GM12878 (cell line): ENCODE results near the gene ALDH1A1. TPM values are rescaled to one million over a fixed set of nuclear protein-coding genes. Genes with fewer than 3 reads are reported as not detected.

Source experiments
- ATAC-seq: fragments of 200-7000 bp; cut with Tn5 transposase; 3 replicates; pipeline ENCODE4 v1.9.1; 2020; ENCODE audit warnings: mild to moderate bottlenecking, moderate library complexity
- BruUV-seq: library from RNA; stranded (reverse); fragments of 400-500 nt; replicated peaks from 2 replicates; lab custom pipeline; 2021; lab: Mats Ljungman, UMichigan
- CTCF ChIA-PET: fragments of 300-600 bp; sonication (Branson Sonifier 250); formaldehyde crosslinking; extraction: SDS; loops from one replicate; lab custom pipeline; 2021; ENCODE audit warnings: inconsistent platforms; lab: Yijun Ruan, JAX
- POLR2A ChIA-PET: fragments of 350-600 bp; formaldehyde crosslinking; extraction: SDS; loops from one replicate; lab custom pipeline; 2021; ENCODE audit warnings: inconsistent platforms; lab: Charles Lee
- RAD21 ChIA-PET: fragments of 300-600 bp; sonication (Branson Sonifier 250); formaldehyde crosslinking; loops from one replicate; lab custom pipeline; 2023; ENCODE audit warnings: antibody characterized with exemption; ENCODE audit not compliant: unreplicated experiment; lab: Charles Lee
- SMC1A ChIA-PET: fragments of 300-600 bp; sonication (Branson Sonifier 250); formaldehyde crosslinking; loops from one replicate; lab custom pipeline; 2023; ENCODE audit not compliant: unreplicated experiment, uncharacterized antibody; lab: Charles Lee
- DNase-seq: peaks from one replicate; pipeline ENCODE4 v3.0.0-alpha.2; 2011; ENCODE audit warnings: low read depth, low spot score
- FAIRE-seq: peaks from 3 replicates; lab custom pipeline; 2011; peaks lifted over from hg19 to GRCh38; lab: Jason Lieb, UNC
- H2AFZ ChIP-seq: 2 replicates; pipeline ENCODE4 v1.6.0; 2011; ENCODE audit warnings: low read depth, low read length, control low read depth; ENCODE audit not compliant: control insufficient read depth
- H3K27ac ChIP-seq: 2 replicates; pipeline ENCODE4 v1.5.1; 2011; ENCODE audit warnings: control low read depth; ENCODE audit not compliant: control insufficient read depth, insufficient read depth
- H3K27me3 ChIP-seq, 2 experiments: replicated peaks in 1 of 2; 2 replicates each; pipeline versions ENCODE4 v1.6.0 to v1.6.1; 2011; ENCODE audit warnings: low read length in 1 of 2; ENCODE audit not compliant: control insufficient read depth in 2 of 2, insufficient read depth in 2 of 2
- H3K36me3 ChIP-seq, 2 experiments: 2 replicates each; pipeline ENCODE4 v1.5.1; 2011; ENCODE audit warnings: low read length in 1 of 2; ENCODE audit not compliant: control insufficient read depth in 2 of 2, insufficient read depth in 2 of 2
- H3K4me1 ChIP-seq: 2 replicates; pipeline ENCODE4 v1.6.1; 2011; ENCODE audit warnings: mild to moderate bottlenecking, low read length, moderate library complexity, mixed read lengths; ENCODE audit not compliant: control insufficient read depth, insufficient read depth
- H3K4me2 ChIP-seq: 2 replicates; pipeline ENCODE4 v1.6.0; 2011; ENCODE audit warnings: control low read depth; ENCODE audit not compliant: control insufficient read depth, insufficient read depth
- H3K4me3 ChIP-seq: fragments of 200-600 bp; sonication (generic); 2 replicates; pipeline ENCODE4 v1.5.1; 2016
- H3K79me2 ChIP-seq: 2 replicates; pipeline ENCODE4 v1.6.0; 2011; ENCODE audit warnings: low read length; ENCODE audit not compliant: control insufficient read depth, insufficient read depth
- H3K9ac ChIP-seq: 2 replicates; pipeline ENCODE4 v1.8.0; 2011; ENCODE audit warnings: low read length, control low read depth, mixed read lengths; ENCODE audit not compliant: control insufficient read depth, insufficient read depth
- H3K9me3 ChIP-seq: replicated peaks from 3 replicates; pipeline ENCODE4 v1.5.1; 2011; ENCODE audit warnings: mild to moderate bottlenecking, low read length; ENCODE audit not compliant: control insufficient read depth, insufficient read depth
- H4K20me1 ChIP-seq: 2 replicates; pipeline ENCODE4 v1.6.0; 2011; ENCODE audit not compliant: control insufficient read depth, insufficient read depth
- CHD4 ChIP-seq: fragments of 200-600 bp; sonication (generic); IDR thresholded peaks from 2 replicates; pipeline ENCODE4 v1.6.1; 2016; ENCODE audit warnings: mild to moderate bottlenecking
- EED ChIP-seq: sonication (generic); IDR thresholded peaks from 2 replicates; pipeline ENCODE4 v1.6.1; 2016; ENCODE audit warnings: antibody characterized with exemption, low read depth
- HDAC6 ChIP-seq: fragments of 200-600 bp; sonication (generic); IDR thresholded peaks from one replicate; pipeline ENCODE4 v1.8.0; 2017; ENCODE audit warnings: antibody characterized with exemption; ENCODE audit not compliant: unreplicated experiment
- HDGF ChIP-seq: fragments of 450-650 bp; IDR thresholded peaks from 2 replicates; pipeline ENCODE4 v1.6.1; 2016; ENCODE audit warnings: antibody characterized with exemption
- IRF5 ChIP-seq: fragments of 450-650 bp; IDR thresholded peaks from 2 replicates; pipeline ENCODE4 v1.6.1; 2017; ENCODE audit warnings: borderline replicate concordance
- MTA3 ChIP-seq: IDR thresholded peaks from 2 replicates; pipeline ENCODE4 v1.6.1; 2012; ENCODE audit warnings: low read length, inconsistent platforms, borderline replicate concordance
- NR2F1 ChIP-seq: fragments of 450-650 bp; conservative IDR thresholded peaks from 2 replicates; pipeline ENCODE4 v1.6.1; 2017; ENCODE audit warnings: mild to moderate bottlenecking
- POLR2AphosphoS5 ChIP-seq: IDR thresholded peaks from 2 replicates; pipeline ENCODE4 v1.6.1; 2011; ENCODE audit warnings: mild to moderate bottlenecking, low read length, inconsistent platforms
- RB1 ChIP-seq: fragments of 450-650 bp; formaldehyde crosslinking; IDR thresholded peaks from 2 replicates; pipeline ENCODE4 v1.6.1; 2017; ENCODE audit warnings: mild to moderate bottlenecking, borderline replicate concordance
- SUZ12 ChIP-seq: fragments of 200-600 bp; sonication (generic); IDR thresholded peaks from one replicate; pipeline ENCODE4 v1.6.1; 2018; ENCODE audit warnings: antibody characterized with exemption, mild to moderate bottlenecking; ENCODE audit not compliant: unreplicated experiment
- TCF3 ChIP-seq: IDR thresholded peaks from 2 replicates; pipeline ENCODE4 v1.6.1; 2012; ENCODE audit warnings: low read depth, mild to moderate bottlenecking, low read length, borderline replicate concordance; ENCODE audit not compliant: insufficient read depth
- ZBTB33 ChIP-seq: fragments of 450-650 bp; IDR thresholded peaks from 2 replicates; pipeline ENCODE4 v1.6.1; 2017; ENCODE audit warnings: mild to moderate bottlenecking
- ZBTB4 ChIP-seq: fragments of 450-650 bp; formaldehyde crosslinking; IDR thresholded peaks from 2 replicates; pipeline ENCODE4 v1.4.0; 2022; ENCODE audit warnings: mild to moderate bottlenecking, moderate library complexity
- ZNF592 ChIP-seq: fragments of 450-650 bp; IDR thresholded peaks from 2 replicates; pipeline ENCODE4 v1.6.1; 2017; ENCODE audit warnings: mild to moderate bottlenecking, moderate library complexity
- whole genome bisulfite sequencing: methylation state at CpG from one replicate; pipeline ENCODE4 v1.1.6; 2016; ENCODE audit warnings: low lambda C conversion rate; ENCODE audit not compliant: insufficient replicate concordance, insufficient coverage; ENCODE audit errors: missing lambda C conversion rate; 5-methylcytosine and 5-hydroxymethylcytosine counted together
- in situ Hi-C: fragments of 300-500 bp; cut with MboI; formaldehyde crosslinking; loops from 9 replicates; pipeline ENCODE4 v1.14.3; 2018; ENCODE audit warnings: mixed read lengths
- intact Hi-C: fragments of 100-400 bp; cut with micrococcal nuclease; formaldehyde crosslinking; loops from one replicate; pipeline ENCODE4 v1.14.2; 2022; ENCODE audit not compliant: unreplicated experiment
- polyA plus RNA-seq, 11 experiments: library from polyadenylated mRNA; depleted of rRNA in 4 of 11; unstranded in 6 of 11; stranded (reverse) in 5 of 11; fragments of >200 nt; fragmentation: Nextera tagmentation in 4 of 11; fragmentation: Illumina TruSeq in 1 of 11; extraction: Ambion mirVana in 4 of 11; extraction: Trizol in 1 of 11; gene quantifications; 1 replicate in 1 of 11; 2 replicates in 10 of 11; pipeline versions ENCODE4 v1.2.1 to v1.2.3, GENCODE V29; 2011 to 2016; ENCODE audit warnings: inconsistent platforms in 2 of 11, missing spikeins in 2 of 11, low read depth in 1 of 11
- total RNA-seq, 4 experiments: library from RNA; depleted of rRNA in 3 of 4; stranded (reverse); fragments of >200 nt in 3 of 4; fragmentation: Illumina TruSeq in 1 of 4; extraction: Trizol in 1 of 4; gene quantifications; 2 replicates each; pipeline versions ENCODE4 v1.2.1 to v1.2.3, GENCODE V29; 2013 to 2021

The ALDH1A1 gene
- total and polyA plus RNA-seq, 10 of the 15 experiments (the other 5 are each of a cell fraction or from before 2014, with no cell fraction given): 0.03 to 0.54 TPM; not detected in 8

GRCh38 chr9:72919246-72919945, 33.5 kb downstream of the ALDH1A1 start:
- Histone ChIP-seq H2AFZ (no peak overlapping the region), H3K27ac (no peak overlapping the region), H3K4me2 (no peak overlapping the region), H3K9ac (no peak overlapping the region), H3K79me2 (no peaks in the 10 kb centered on the region), H3K27me3 (no peaks in the 10 kb centered on the region), H4K20me1 (no peaks in the 10 kb centered on the region), H3K9me3 (no peaks in the 10 kb centered on the region), H3K4me1 (no peaks in the 10 kb centered on the region), H3K4me3 (no peak overlapping the region), H3K36me3 (no peaks in the 10 kb centered on the region)
- no peak for FAIRE-seq
- intact Hi-C loops (no loop called here), in situ Hi-C loops (no loop called here)
- ChIA-PET SMC1A (no interaction called here), RAD21 (no interaction called here), POLR2A (no interaction called here), CTCF (interaction anchor here (0.8 kb wide), 1 partner anchor 98 kb away, joined by 3 read pairs; no protein-coding TSS in a partner anchor)
- no peak for DNase-seq
- BruUV-seq: no TSS peak
- WGBS: 31% methylated on average over 4 of the region's 4 CpGs
- no peak for ATAC-seq
- TF ChIP-seq HDAC6 (no peak), IRF5 (no peak), CHD4 (no peak), ZNF592 (no peak), SUZ12 (no peak), RB1 (no peak), ZBTB33 (no peak), EED (no peak), POLR2AphosphoS5 (no peak), TCF3 (no peak), NR2F1 (no peak), MTA3 (no peak), HDGF (no peak), ZBTB4 (CRISPR knock-in tag) (no peak)
